DND-41 (cell line): ENCODE data around the gene PRND.
"Not testable (repeated sequence)": the region's sequence is repeated elsewhere in the genome, so short reads cannot be mapped to it uniquely, and the experiment has no call there.

ENCODE experiments used
- ATAC-seq: fragments of 200-7000 bp; cut with Tn5 transposase; 3 replicates; pipeline ENCODE4 v1.9.1; 2021; ENCODE audit warnings: low read depth; ENCODE audit not compliant: insufficient read depth
- DNase-seq: peaks from one replicate; pipeline ENCODE4 v3.0.0-alpha.2; 2020
- H2AFZ ChIP-seq: 2 replicates; pipeline ENCODE4 v1.6.0; 2012; ENCODE audit warnings: low read depth, low read length
- H3K27ac ChIP-seq: 2 replicates; pipeline ENCODE4 v1.5.1; 2012; ENCODE audit warnings: low read length, inconsistent platforms
- H3K27me3 ChIP-seq: fragments of 200-600 bp; sonication (generic); 2 replicates; pipeline ENCODE4 v1.6.0; 2012; ENCODE audit warnings: low read length, mild to moderate bottlenecking, inconsistent platforms; ENCODE audit not compliant: insufficient read depth, poor library complexity
- H3K36me3 ChIP-seq: 2 replicates; pipeline ENCODE4 v1.5.1; 2012; ENCODE audit warnings: low read length, inconsistent platforms; ENCODE audit not compliant: insufficient read depth
- H3K4me1 ChIP-seq: 2 replicates; pipeline ENCODE4 v1.5.1; 2012; ENCODE audit warnings: mild to moderate bottlenecking, low read length; ENCODE audit not compliant: insufficient read depth
- H3K4me2 ChIP-seq: 2 replicates; pipeline ENCODE4 v1.6.0; 2012; ENCODE audit warnings: mild to moderate bottlenecking, moderate library complexity, low read length, inconsistent platforms; ENCODE audit not compliant: insufficient read depth
- H3K4me3 ChIP-seq, 2 experiments: fragments of 200-600 bp in 1 of 2; shearing (Covaris generic) in 1 of 2; 2 replicates each; pipeline ENCODE4 v1.5.1; 2012 to 2016; ENCODE audit warnings: inconsistent platforms in 2 of 2, low read length in 2 of 2, mild to moderate bottlenecking in 2 of 2, low read depth in 1 of 2, moderate library complexity in 1 of 2
- H3K79me2 ChIP-seq: 2 replicates; pipeline ENCODE4 v1.6.0; 2012; ENCODE audit warnings: low read length, inconsistent platforms; ENCODE audit not compliant: insufficient read depth
- H3K9ac ChIP-seq: 2 replicates; pipeline ENCODE4 v1.6.0; 2012; ENCODE audit warnings: low read depth, mild to moderate bottlenecking, inconsistent platforms, low read length, moderate library complexity
- H3K9me3 ChIP-seq: 2 replicates; pipeline ENCODE4 v1.5.1; 2012; ENCODE audit warnings: low read length, moderate library complexity, mild to moderate bottlenecking, inconsistent platforms; ENCODE audit not compliant: insufficient read depth, severe bottlenecking
- H4K20me1 ChIP-seq: 2 replicates; pipeline ENCODE4 v1.6.0; 2012; ENCODE audit warnings: low read length; ENCODE audit not compliant: insufficient read depth
- EZH2 ChIP-seq: IDR thresholded peaks from 3 replicates; pipeline ENCODE4 v1.6.1; 2012; ENCODE audit warnings: borderline replicate concordance, low read depth, mild to moderate bottlenecking, moderate library complexity, low read length, inconsistent platforms; ENCODE audit not compliant: severe bottlenecking
- TF ChIP-seq, protein P1 (sequence below): IDR thresholded peaks from 2 replicates; pipeline ENCODE4 v1.5.1; 2012; ENCODE audit warnings: borderline replicate concordance, low read length, moderate library complexity, mild to moderate bottlenecking; ENCODE audit not compliant: poor library complexity, severe bottlenecking; ENCODE audit errors: extremely low read depth

Gene PRND

GRCh38 chr20:4771004-4771403, 49.3 kb downstream of the PRND start:
- H4K20me1 ChIP-seq, result no peaks in the 10 kb centered on the region
- H3K4me3 ChIP-seq, result no peak overlapping the region
- no peak for ATAC-seq
- no peak overlapping the region for H3K4me2 ChIP-seq
- no peak for DNase-seq
- no peak overlapping the region for H3K27ac ChIP-seq
- no peaks in the 10 kb centered on the region for H3K79me2 ChIP-seq
- TF ChIP-seq, protein P1, sequence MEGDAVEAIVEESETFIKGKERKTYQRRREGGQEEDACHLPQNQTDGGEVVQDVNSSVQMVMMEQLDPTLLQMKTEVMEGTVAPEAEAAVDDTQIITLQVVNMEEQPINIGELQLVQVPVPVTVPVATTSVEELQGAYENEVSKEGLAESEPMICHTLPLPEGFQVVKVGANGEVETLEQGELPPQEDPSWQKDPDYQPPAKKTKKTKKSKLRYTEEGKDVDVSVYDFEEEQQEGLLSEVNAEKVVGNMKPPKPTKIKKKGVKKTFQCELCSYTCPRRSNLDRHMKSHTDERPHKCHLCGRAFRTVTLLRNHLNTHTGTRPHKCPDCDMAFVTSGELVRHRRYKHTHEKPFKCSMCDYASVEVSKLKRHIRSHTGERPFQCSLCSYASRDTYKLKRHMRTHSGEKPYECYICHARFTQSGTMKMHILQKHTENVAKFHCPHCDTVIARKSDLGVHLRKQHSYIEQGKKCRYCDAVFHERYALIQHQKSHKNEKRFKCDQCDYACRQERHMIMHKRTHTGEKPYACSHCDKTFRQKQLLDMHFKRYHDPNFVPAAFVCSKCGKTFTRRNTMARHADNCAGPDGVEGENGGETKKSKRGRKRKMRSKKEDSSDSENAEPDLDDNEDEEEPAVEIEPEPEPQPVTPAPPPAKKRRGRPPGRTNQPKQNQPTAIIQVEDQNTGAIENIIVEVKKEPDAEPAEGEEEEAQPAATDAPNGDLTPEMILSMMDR, result no peak
- TF ChIP-seq EZH2, result no peak
- no peaks in the 10 kb centered on the region for H3K27me3 ChIP-seq
- no peak overlapping the region for H3K9ac ChIP-seq
- H2AFZ ChIP-seq, result no peak overlapping the region
- H3K4me1 ChIP-seq, result no peaks in the 10 kb centered on the region
- H3K9me3 ChIP-seq, result peaks cover 23% of the 10 kb centered on the region
- no peaks in the 10 kb centered on the region for H3K36me3 ChIP-seq

- H3K4me1 ChIP-seq, result no peaks in the 10 kb centered on the region
- H4K20me1 ChIP-seq, result no peaks in the 10 kb centered on the region
- DNase-seq (no peak), ATAC-seq (no peak)
- H2AFZ ChIP-seq, result no peak overlapping the region
- H3K9ac ChIP-seq, result no peak overlapping the region
- no peaks in the 10 kb centered on the region for H3K36me3 ChIP-seq
- no peak overlapping the region for H3K4me2 ChIP-seq
- no peak overlapping the region for H3K27ac ChIP-seq
- no peaks in the 10 kb centered on the region for H3K27me3 ChIP-seq
- H3K4me3 ChIP-seq, result no peak overlapping the region
- H3K9me3 ChIP-seq, result peaks cover 23% of the 10 kb centered on the region
- no peak for TF ChIP-seq EZH2
- no peaks in the 10 kb centered on the region for H3K79me2 ChIP-seq
Observed at GRCh38 chr20:4772132-4772531, 50.4 kb downstream of the PRND start.

DNA sequence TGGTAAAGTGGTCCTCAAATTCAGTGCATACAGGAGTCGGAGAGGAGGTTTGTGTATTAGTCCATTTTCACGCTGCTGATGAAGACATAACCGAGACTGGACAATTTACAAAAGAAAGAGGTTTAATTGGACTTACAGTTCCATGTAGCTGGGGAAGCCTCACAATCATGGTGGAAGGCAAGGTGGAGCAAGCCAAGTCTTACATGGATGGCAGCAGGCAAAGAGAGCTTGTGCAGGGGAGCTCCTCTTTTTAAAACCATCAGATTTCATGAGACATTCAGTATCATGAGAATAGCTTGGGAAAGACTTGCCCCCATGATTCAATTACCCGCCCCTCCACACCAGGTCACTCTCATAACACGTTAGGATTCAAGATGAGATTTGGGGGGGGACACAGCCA, 51.3 kb downstream of the PRND start:
- DNase-seq, H3K79me2 ChIP-seq: not testable (repeated sequence)

GRCh38 chr20:4773736-4774135, 52.0 kb downstream of the PRND start:
- Histone ChIP-seq H4K20me1 (no peaks in the 10 kb centered on the region), H3K9me3 (peaks cover 23% of the 10 kb centered on the region), H3K4me2 (no peak overlapping the region), H3K79me2 (no peaks in the 10 kb centered on the region), H3K4me3 (no peak overlapping the region), H2AFZ (no peak overlapping the region), H3K36me3 (no peaks in the 10 kb centered on the region), H3K9ac (no peak overlapping the region), H3K27me3 (no peaks in the 10 kb centered on the region), H3K27ac (no peak overlapping the region), H3K4me1 (no peaks in the 10 kb centered on the region)
- DNase-seq, result no peak
- no peak for ATAC-seq
- TF ChIP-seq EZH2, result no peak
- TF ChIP-seq, protein P1, result no peak

More for the DNA sequence above, 51.3 kb downstream of the PRND start:
- H3K4me1 ChIP-seq, H4K20me1 ChIP-seq, H2AFZ ChIP-seq, H3K4me2 ChIP-seq, H3K36me3 ChIP-seq, H3K4me3 ChIP-seq, H3K9ac ChIP-seq, H3K27ac ChIP-seq, ATAC-seq, H3K27me3 ChIP-seq: not testable (repeated sequence)
- H3K9me3 ChIP-seq, result peaks cover 23% of the 10 kb centered on the region
